Tibial artery (tissue), 4 donors: ENCODE results near the gene TACC2.

ENCODE experiments used
- DNase-seq, 2 donors: peaks; one replicate each; pipeline ENCODE4 v3.0.0-alpha.2; 2019
- H3K27ac ChIP-seq, 2 donors: fragments of 200-600 bp; sonication (generic) in 1 of 2; 1 replicate in 1 of 2; 2 replicates in 1 of 2; pipeline ENCODE4 v1.5.1; 2018 to 2019; ENCODE audit warnings: mild to moderate bottlenecking in 1 of 2
- H3K27me3 ChIP-seq, 2 donors: fragments of 200-600 bp; sonication (generic) in 1 of 2; one replicate each; pipeline versions ENCODE4 v1.5.1 to v1.6.0; 2016 to 2019
- H3K36me3 ChIP-seq, 3 donors: fragments of 200-600 bp; sonication (generic) in 2 of 3; one replicate each; pipeline ENCODE4 v1.5.1; 2016 to 2019; ENCODE audit warnings: mild to moderate bottlenecking in 2 of 3
- H3K4me1 ChIP-seq, 4 donors: fragments of 200-600 bp; sonication (generic) in 2 of 4; 1 replicate in 3 of 4; 2 replicates in 1 of 4; pipeline ENCODE4 v1.5.1; 2016 to 2019
- H3K4me3 ChIP-seq, 2 donors: fragments of 200-600 bp; sonication (generic) in 1 of 2; 1 replicate in 1 of 2; 2 replicates in 1 of 2; pipeline ENCODE4 v1.5.1; 2018 to 2019; ENCODE audit warnings: mild to moderate bottlenecking in 2 of 2
- H3K9me3 ChIP-seq, 3 donors: fragments of 200-600 bp; sonication (generic) in 1 of 3; one replicate each; pipeline ENCODE4 v1.5.1; 2016 to 2019
- intact Hi-C: fragments of 100-400 bp; cut with DNase I; formaldehyde crosslinking; loops from one replicate; pipeline ENCODE4 v1.15.0; 2023; ENCODE audit warnings: low total_unique reads
- TF ChIP-seq, protein P1 (sequence below), 2 experiments: fragments of 200-600 bp in 1 of 2; fragments of 450-650 bp in 1 of 2; IDR thresholded peaks; one replicate each; pipeline ENCODE4 v1.5.1; 2017 to 2019; ENCODE audit warnings: antibody characterized with exemption in 2 of 2, mild to moderate bottlenecking in 1 of 2, moderate library complexity in 1 of 2

The TACC2 gene

GRCh38 chr10:122253605-122254004 lies 264.6 kb downstream of the TACC2 start:
- TF ChIP-seq, protein P1, sequence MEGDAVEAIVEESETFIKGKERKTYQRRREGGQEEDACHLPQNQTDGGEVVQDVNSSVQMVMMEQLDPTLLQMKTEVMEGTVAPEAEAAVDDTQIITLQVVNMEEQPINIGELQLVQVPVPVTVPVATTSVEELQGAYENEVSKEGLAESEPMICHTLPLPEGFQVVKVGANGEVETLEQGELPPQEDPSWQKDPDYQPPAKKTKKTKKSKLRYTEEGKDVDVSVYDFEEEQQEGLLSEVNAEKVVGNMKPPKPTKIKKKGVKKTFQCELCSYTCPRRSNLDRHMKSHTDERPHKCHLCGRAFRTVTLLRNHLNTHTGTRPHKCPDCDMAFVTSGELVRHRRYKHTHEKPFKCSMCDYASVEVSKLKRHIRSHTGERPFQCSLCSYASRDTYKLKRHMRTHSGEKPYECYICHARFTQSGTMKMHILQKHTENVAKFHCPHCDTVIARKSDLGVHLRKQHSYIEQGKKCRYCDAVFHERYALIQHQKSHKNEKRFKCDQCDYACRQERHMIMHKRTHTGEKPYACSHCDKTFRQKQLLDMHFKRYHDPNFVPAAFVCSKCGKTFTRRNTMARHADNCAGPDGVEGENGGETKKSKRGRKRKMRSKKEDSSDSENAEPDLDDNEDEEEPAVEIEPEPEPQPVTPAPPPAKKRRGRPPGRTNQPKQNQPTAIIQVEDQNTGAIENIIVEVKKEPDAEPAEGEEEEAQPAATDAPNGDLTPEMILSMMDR (IDR thresholded peaks at IDR 0.05): no peak
- no peaks in the 10 kb centered on the region for H3K27me3 ChIP-seq
- no peak overlapping the region for H3K27ac ChIP-seq
- H3K36me3 ChIP-seq: peaks cover 32 to 90% (median 45%) of the 10 kb centered on the region in 3 donors
- H3K4me1 ChIP-seq: no peaks in the 10 kb centered on the region
- no peak for DNase-seq
- intact Hi-C loops: no loop called here
- no peak overlapping the region for H3K4me3 ChIP-seq
- H3K9me3 ChIP-seq: no peaks in the 10 kb centered on the region

DNA sequence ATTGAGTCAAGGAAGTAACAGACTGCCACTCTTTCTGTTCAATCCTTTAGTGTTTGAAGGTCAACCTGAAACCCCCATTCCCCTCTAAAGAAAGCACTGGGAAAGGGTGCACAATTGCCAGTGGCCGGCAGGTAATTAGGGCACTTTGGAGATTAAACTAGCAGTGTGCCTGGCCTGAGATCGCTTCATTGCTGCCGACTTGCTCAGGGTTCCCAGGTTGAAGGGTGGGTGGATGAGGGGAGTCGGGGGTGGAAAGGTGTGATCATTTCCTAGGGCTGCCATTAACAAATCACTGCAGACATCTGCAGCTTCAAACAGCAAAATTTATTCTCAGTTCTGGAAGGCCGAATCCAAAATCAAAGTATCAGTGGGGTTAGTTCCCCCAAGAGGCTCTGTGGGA lies 265.9 kb downstream of the TACC2 start:
- peaks cover 19 to 78% (median 33%) of the 10 kb centered on the region in 3 donors for H3K36me3 ChIP-seq
- intact Hi-C loops: no loop called here

GRCh38 chr10:122255509-122256301 lies 266.7 kb downstream of the TACC2 start:
- no peak overlapping the region for H3K27ac ChIP-seq
- no peaks in the 10 kb centered on the region for H3K4me1 ChIP-seq
- peak in 1 of 2 donors; percentile 45 for DNase-seq
- H3K9me3 ChIP-seq: no peaks in the 10 kb centered on the region
- H3K27me3 ChIP-seq: no peaks in the 10 kb centered on the region
- intact Hi-C loops: no loop called here
- H3K36me3 ChIP-seq: peaks cover 18 to 70% (median 24%) of the 10 kb centered on the region in 3 donors
- TF ChIP-seq, protein P1 (IDR thresholded peaks at IDR 0.05): no peak
- H3K4me3 ChIP-seq: no peak overlapping the region

More for the DNA sequence above, 265.9 kb downstream of the TACC2 start:
- Histone ChIP-seq H3K27ac (no peak overlapping the region), H3K4me3 (no peak overlapping the region), H3K9me3 (no peaks in the 10 kb centered on the region), H3K4me1 (no peaks in the 10 kb centered on the region), H3K27me3 (no peaks in the 10 kb centered on the region)
- DNase-seq: peak in 1 of 2 donors; percentile 5
- TF ChIP-seq, protein P1 (IDR thresholded peaks at IDR 0.05): no peak

- peak in 1 of 2 donors; percentile 39 for DNase-seq
- TF ChIP-seq, protein P1 (IDR thresholded peaks at IDR 0.05): no peak
- no peaks in the 10 kb centered on the region for H3K27me3 ChIP-seq
- H3K4me1 ChIP-seq: no peaks in the 10 kb centered on the region
- H3K4me3 ChIP-seq: no peak overlapping the region
- no peak overlapping the region for H3K27ac ChIP-seq
- intact Hi-C loops: no loop called here
- peaks cover 0 to 8% (median 0%) of the 10 kb centered on the region in 3 donors for H3K9me3 ChIP-seq
- H3K36me3 ChIP-seq: peaks cover 21 to 59% (median 22%) of the 10 kb centered on the region in 3 donors
Measured at GRCh38 chr10:122257041-122257440, 268.1 kb downstream of the TACC2 start.

DNA sequence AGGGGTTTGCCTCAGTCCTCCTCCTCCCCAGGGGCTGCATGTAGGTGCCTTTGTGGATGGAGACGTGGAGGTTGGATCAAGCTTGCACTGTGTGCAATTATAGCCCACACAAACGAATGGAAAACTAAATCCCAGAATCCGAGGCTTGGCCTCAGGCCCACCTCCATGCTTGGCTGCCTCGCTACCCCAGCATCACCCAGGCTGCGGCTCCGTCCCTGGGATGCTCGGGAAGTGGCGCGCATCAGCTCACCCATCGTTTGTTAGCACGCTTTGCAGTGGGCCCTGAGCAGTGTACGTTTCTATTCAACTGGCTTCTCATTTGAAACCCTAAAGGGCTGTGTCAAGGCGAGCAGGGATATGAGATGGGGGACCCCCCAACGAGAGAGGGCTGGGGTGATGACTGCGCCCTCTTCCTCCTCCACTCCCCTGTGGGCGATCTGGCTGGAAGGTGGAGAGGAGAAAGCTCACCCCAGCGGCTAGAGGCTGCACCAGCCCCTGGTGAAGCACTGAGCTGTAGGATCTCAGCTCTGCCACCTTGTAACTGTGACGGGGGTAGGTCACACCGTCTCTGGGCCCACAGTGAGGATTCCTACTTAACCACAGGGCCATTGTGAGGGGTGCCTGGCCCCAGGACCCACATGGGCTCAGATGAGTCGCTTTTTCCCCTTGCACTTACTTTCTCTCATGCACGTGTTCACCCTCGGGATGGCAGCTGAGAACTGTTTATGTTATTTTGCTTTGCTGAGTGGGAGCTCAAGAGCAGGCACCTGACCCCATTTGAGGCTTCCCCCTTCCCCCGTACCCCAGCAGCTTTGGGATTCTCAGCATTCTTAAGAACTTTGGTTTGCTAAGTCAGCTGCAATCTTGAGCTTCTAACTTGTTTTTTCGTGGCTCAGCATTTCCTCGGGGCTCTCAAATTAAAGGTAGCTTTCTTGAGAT lies 269.4 kb downstream of the TACC2 start:
- H3K27ac ChIP-seq: no peak overlapping the region
- peak in 1 of 2 donors; percentile 55 for DNase-seq
- intact Hi-C loops: no loop called here
- TF ChIP-seq, protein P1 (IDR thresholded peaks at IDR 0.05): no peak
- H3K27me3 ChIP-seq: no peaks in the 10 kb centered on the region
- peaks cover 0 to 18% (median 0%) of the 10 kb centered on the region in 3 donors for H3K9me3 ChIP-seq
- no peaks in the 10 kb centered on the region for H3K4me1 ChIP-seq
- H3K36me3 ChIP-seq: peaks cover 14 to 45% (median 23%) of the 10 kb centered on the region in 3 donors
- no peak overlapping the region for H3K4me3 ChIP-seq
